Liver (tissue), 9 donors: Measurements from ENCODE around the gene PARL. TPM values are rescaled to one million over a fixed set of nuclear protein-coding genes. Genes with fewer than 3 reads are reported as not detected.

Source experiments
- DNase-seq: peaks from one replicate; pipeline ENCODE4 v3.0.0-alpha.2; 2017; ENCODE audit warnings: low spot score
- H3K27ac ChIP-seq, 2 donors: one replicate each; pipeline ENCODE4 v1.7.0; 2013; ENCODE audit warnings: inconsistent platforms in 2 of 2, low read length in 2 of 2, control low read depth in 1 of 2, low read depth in 1 of 2, mild to moderate bottlenecking in 1 of 2
- H3K27me3 ChIP-seq, 4 donors: one replicate each; pipeline versions ENCODE4 v1.6.1 to v1.7.0; 2013; ENCODE audit warnings: low read length in 3 of 4, inconsistent platforms in 1 of 4, mild to moderate bottlenecking in 1 of 4, moderate library complexity in 1 of 4; ENCODE audit not compliant: control insufficient read depth in 4 of 4, insufficient read depth in 4 of 4
- H3K36me3 ChIP-seq, 4 donors: one replicate each; pipeline versions ENCODE4 v1.6.1 to v1.7.0; 2013; ENCODE audit warnings: low read length in 3 of 4, mild to moderate bottlenecking in 3 of 4, low read depth in 1 of 4, moderate library complexity in 1 of 4; ENCODE audit not compliant: control insufficient read depth in 4 of 4, insufficient read depth in 3 of 4
- H3K4me1 ChIP-seq, 4 donors: one replicate each; pipeline versions ENCODE4 v1.6.1 to v1.7.0; 2013; ENCODE audit warnings: low read length in 3 of 4, mild to moderate bottlenecking in 3 of 4, moderate library complexity in 1 of 4; ENCODE audit not compliant: control insufficient read depth in 4 of 4, insufficient read depth in 4 of 4
- H3K4me3 ChIP-seq, 3 donors: one replicate each; pipeline versions ENCODE4 v1.6.1 to v1.7.0; 2013; ENCODE audit warnings: low read length in 3 of 3, control low read depth in 1 of 3, low read depth in 1 of 3, mild to moderate bottlenecking in 1 of 3
- H3K9ac ChIP-seq, 2 donors: one replicate each; pipeline ENCODE4 v1.7.0; 2013; ENCODE audit warnings: low read length in 2 of 2, mild to moderate bottlenecking in 2 of 2, moderate library complexity in 2 of 2, control low read depth in 1 of 2, low read depth in 1 of 2
- H3K9me3 ChIP-seq, 4 donors: one replicate each; pipeline versions ENCODE4 v1.6.1 to v1.7.0; 2013; ENCODE audit warnings: low read length in 3 of 4; ENCODE audit not compliant: control insufficient read depth in 4 of 4
- EGR1 ChIP-seq, 2 donors: IDR thresholded peaks; 2 replicates each; pipeline ENCODE4 v1.6.1; 2016 to 2018; ENCODE audit warnings: antibody characterized with exemption in 2 of 2, low read depth in 2 of 2
- FOXA1 ChIP-seq: IDR thresholded peaks from 2 replicates; pipeline ENCODE4 v1.6.1; 2016; ENCODE audit warnings: antibody characterized with exemption
- FOXA2 ChIP-seq: IDR thresholded peaks from 2 replicates; pipeline ENCODE4 v1.6.1; 2016; ENCODE audit warnings: antibody characterized with exemption
- GABPA ChIP-seq, 2 donors: IDR thresholded peaks in 1 of 2; conservative IDR thresholded peaks in 1 of 2; 2 replicates each; pipeline ENCODE4 v1.6.1; 2016; ENCODE audit warnings: antibody characterized with exemption in 2 of 2, mild to moderate bottlenecking in 1 of 2, moderate library complexity in 1 of 2
- HNF4A ChIP-seq, 2 donors: conservative IDR thresholded peaks; 2 replicates each; pipeline ENCODE4 v1.6.1; 2016; ENCODE audit warnings: antibody characterized with exemption in 2 of 2, mild to moderate bottlenecking in 2 of 2
- HNF4G ChIP-seq: IDR thresholded peaks from 2 replicates; pipeline ENCODE4 v1.6.1; 2016; ENCODE audit warnings: antibody characterized with exemption
- JUND ChIP-seq, 2 donors: IDR thresholded peaks; 2 replicates each; pipeline ENCODE4 v1.6.1; 2016; ENCODE audit warnings: antibody characterized with exemption in 2 of 2
- NR2F2 ChIP-seq: IDR thresholded peaks from 2 replicates; pipeline ENCODE4 v1.6.1; 2016; ENCODE audit warnings: antibody characterized with exemption
- RAD21 ChIP-seq, 2 donors: IDR thresholded peaks; 2 replicates each; pipeline ENCODE4 v1.6.1; 2016; ENCODE audit warnings: antibody characterized with exemption in 2 of 2, mild to moderate bottlenecking in 2 of 2
- RXRA ChIP-seq, 2 donors: IDR thresholded peaks; 2 replicates each; pipeline ENCODE4 v1.6.1; 2017 to 2018; ENCODE audit warnings: antibody characterized with exemption in 2 of 2, mild to moderate bottlenecking in 1 of 2
- SP1 ChIP-seq: IDR thresholded peaks from 2 replicates; pipeline ENCODE4 v1.6.1; 2018; ENCODE audit warnings: antibody characterized with exemption, mild to moderate bottlenecking
- TAF1 ChIP-seq: conservative IDR thresholded peaks from 2 replicates; pipeline ENCODE4 v1.6.1; 2016; ENCODE audit warnings: antibody characterized with exemption, mild to moderate bottlenecking
- YY1 ChIP-seq: IDR thresholded peaks from 2 replicates; pipeline ENCODE4 v1.6.1; 2016; ENCODE audit warnings: antibody characterized with exemption, mild to moderate bottlenecking
- WGBS: extraction: QIAGEN DNeasy Blood & Tissue Kit; methylation state at CpG from one replicate; pipeline ENCODE4 v1.1.7; 2013; 5-methylcytosine and 5-hydroxymethylcytosine counted together
- polyA plus RNA-seq, 2 donors: library from polyadenylated mRNA; stranded (reverse) in 1 of 2; unstranded in 1 of 2; fragments of 200-250 nt in 1 of 2; fragments of >200 nt in 1 of 2; fragmentation: Nextera tagmentation in 1 of 2; extraction: Ambion mirVana in 1 of 2; gene quantifications; one replicate each; pipeline versions ENCODE4 v1.2.1 to v1.2.3, GENCODE V29; 2013 to 2015
- total RNA-seq, 2 donors: library from RNA; depleted of rRNA; stranded (reverse); fragments of >200 nt; gene quantifications; one replicate each; pipeline ENCODE4 v1.2.3, GENCODE V29; 2014
- TF ChIP-seq, protein P1 (sequence below): IDR thresholded peaks from 2 replicates; pipeline ENCODE4 v1.6.1; 2016; ENCODE audit warnings: antibody characterized with exemption, mild to moderate bottlenecking
- TF ChIP-seq, protein P2 (sequence below): fragments of 150-350 bp; IDR thresholded peaks from 2 replicates; pipeline ENCODE4 v1.5.1; 2017; ENCODE audit warnings: improper control_type of control experiment, low read depth, low read length; ENCODE audit not compliant: missing input control
- TF ChIP-seq, protein P3 (sequence below): IDR thresholded peaks from 2 replicates; pipeline ENCODE4 v1.6.1; 2016; ENCODE audit warnings: antibody characterized with exemption
- TF ChIP-seq, protein P4 (sequence below): IDR thresholded peaks from 2 replicates; pipeline ENCODE4 v1.6.1; 2016; ENCODE audit warnings: antibody characterized with exemption
- TF ChIP-seq, protein P5 (sequence below): IDR thresholded peaks from 2 replicates; pipeline ENCODE4 v1.6.1; 2016; ENCODE audit warnings: antibody characterized with exemption
- donor health status: healthy.
- donor health status: healthy.
- donor health status: healthy.
- donor health status: healthy.
- donor health status: healthy.

The PARL gene
- total and polyA plus RNA-seq, 4 donors, result 16.1 to 32.7 (median 22.1) TPM

DNA sequence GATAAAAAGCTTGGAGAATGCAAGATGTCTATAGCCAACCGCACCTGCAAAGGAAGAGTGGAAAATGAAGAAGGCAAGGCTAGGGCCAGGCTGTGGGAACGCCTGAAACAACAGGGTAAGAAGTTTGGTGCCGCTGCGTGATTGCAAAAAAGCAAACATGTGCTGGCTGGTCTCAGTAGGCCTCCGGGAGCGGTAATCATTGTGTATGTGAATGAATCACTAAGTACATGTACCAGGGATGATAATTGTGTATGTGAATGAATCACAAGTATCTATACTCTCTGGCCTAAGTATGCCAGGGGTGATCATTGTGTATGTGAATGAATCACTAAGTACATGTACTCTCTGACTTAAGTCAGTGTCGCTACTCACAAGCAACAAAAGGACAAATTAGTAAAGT, 40.3 kb upstream of the PARL start:
- Histone ChIP-seq H3K4me1 (peaks cover 0 to 9% (median 7%) of the 10 kb centered on the region in 4 donors), H3K27me3 (no peaks in the 10 kb centered on the region), H3K27ac (no peak overlapping the region), H3K36me3 (peaks cover 0 to 9% (median 4%) of the 10 kb centered on the region in 4 donors), H3K4me3 (no peak overlapping the region), H3K9me3 (no peaks in the 10 kb centered on the region), H3K9ac (no peak overlapping the region)
- WGBS, result 97% methylated on average over 7 of the region's 7 CpGs
- DNase-seq, result no peak
- TF ChIP-seq FOXA1 (no peak), RAD21 (IDR thresholded peaks at IDR 0.05) (no peak), NR2F2 (no peak)
- TF ChIP-seq, protein P1, sequence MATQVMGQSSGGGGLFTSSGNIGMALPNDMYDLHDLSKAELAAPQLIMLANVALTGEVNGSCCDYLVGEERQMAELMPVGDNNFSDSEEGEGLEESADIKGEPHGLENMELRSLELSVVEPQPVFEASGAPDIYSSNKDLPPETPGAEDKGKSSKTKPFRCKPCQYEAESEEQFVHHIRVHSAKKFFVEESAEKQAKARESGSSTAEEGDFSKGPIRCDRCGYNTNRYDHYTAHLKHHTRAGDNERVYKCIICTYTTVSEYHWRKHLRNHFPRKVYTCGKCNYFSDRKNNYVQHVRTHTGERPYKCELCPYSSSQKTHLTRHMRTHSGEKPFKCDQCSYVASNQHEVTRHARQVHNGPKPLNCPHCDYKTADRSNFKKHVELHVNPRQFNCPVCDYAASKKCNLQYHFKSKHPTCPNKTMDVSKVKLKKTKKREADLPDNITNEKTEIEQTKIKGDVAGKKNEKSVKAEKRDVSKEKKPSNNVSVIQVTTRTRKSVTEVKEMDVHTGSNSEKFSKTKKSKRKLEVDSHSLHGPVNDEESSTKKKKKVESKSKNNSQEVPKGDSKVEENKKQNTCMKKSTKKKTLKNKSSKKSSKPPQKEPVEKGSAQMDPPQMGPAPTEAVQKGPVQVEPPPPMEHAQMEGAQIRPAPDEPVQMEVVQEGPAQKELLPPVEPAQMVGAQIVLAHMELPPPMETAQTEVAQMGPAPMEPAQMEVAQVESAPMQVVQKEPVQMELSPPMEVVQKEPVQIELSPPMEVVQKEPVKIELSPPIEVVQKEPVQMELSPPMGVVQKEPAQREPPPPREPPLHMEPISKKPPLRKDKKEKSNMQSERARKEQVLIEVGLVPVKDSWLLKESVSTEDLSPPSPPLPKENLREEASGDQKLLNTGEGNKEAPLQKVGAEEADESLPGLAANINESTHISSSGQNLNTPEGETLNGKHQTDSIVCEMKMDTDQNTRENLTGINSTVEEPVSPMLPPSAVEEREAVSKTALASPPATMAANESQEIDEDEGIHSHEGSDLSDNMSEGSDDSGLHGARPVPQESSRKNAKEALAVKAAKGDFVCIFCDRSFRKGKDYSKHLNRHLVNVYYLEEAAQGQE, result no peak

DNA sequence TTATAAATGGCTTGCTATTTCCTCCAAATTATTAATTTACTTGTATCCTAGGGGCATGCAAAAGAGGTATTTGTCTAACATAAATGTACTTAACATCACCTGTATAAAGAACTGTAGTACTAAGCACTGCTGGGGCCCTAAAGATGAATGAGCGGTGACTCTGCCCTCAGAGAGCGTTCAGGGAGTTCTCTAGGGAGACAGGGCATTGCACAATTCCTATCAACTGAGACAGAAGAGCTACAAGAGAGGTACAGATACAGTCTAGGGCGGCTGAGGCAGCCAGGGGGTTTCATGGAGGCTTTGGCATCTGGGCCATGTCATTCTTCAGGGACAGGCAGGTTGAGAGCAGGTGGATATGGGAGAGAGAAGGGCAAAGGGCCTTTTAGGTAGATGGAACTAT, 39.9 kb upstream of the PARL start:
- WGBS, result 96% methylated on average over 3 of the region's 3 CpGs
- no peak overlapping the region for H3K4me3 ChIP-seq
- H3K27me3 ChIP-seq, result no peaks in the 10 kb centered on the region
- H3K9ac ChIP-seq, result no peak overlapping the region
- H3K4me1 ChIP-seq, result peaks cover 0 to 9% (median 7%) of the 10 kb centered on the region in 4 donors
- DNase-seq, result no peak
- H3K9me3 ChIP-seq, result no peaks in the 10 kb centered on the region
- TF ChIP-seq, protein P1, result no peak
- TF ChIP-seq RAD21 (IDR thresholded peaks at IDR 0.05) (no peak), HNF4G (no peak), EGR1 (IDR thresholded peaks at IDR 0.05; ENCODE audit: low read depth in 2 of 2) (no peak), YY1 (no peak), SP1 (no peak), NR2F2 (no peak), FOXA1 (no peak), RXRA (IDR thresholded peaks at IDR 0.05) (no peak), JUND (IDR thresholded peaks at IDR 0.05) (no peak), FOXA2 (no peak), GABPA (IDR thresholded peaks at IDR 0.05 in 1 of 2, conservative IDR thresholded peaks at IDR 0.05 in 1 of 2) (no peak), HNF4A (conservative IDR thresholded peaks at IDR 0.05) (no peak), TAF1 (no peak)
- TF ChIP-seq, protein P2, sequence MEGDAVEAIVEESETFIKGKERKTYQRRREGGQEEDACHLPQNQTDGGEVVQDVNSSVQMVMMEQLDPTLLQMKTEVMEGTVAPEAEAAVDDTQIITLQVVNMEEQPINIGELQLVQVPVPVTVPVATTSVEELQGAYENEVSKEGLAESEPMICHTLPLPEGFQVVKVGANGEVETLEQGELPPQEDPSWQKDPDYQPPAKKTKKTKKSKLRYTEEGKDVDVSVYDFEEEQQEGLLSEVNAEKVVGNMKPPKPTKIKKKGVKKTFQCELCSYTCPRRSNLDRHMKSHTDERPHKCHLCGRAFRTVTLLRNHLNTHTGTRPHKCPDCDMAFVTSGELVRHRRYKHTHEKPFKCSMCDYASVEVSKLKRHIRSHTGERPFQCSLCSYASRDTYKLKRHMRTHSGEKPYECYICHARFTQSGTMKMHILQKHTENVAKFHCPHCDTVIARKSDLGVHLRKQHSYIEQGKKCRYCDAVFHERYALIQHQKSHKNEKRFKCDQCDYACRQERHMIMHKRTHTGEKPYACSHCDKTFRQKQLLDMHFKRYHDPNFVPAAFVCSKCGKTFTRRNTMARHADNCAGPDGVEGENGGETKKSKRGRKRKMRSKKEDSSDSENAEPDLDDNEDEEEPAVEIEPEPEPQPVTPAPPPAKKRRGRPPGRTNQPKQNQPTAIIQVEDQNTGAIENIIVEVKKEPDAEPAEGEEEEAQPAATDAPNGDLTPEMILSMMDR, result no peak
- TF ChIP-seq, protein P3, sequence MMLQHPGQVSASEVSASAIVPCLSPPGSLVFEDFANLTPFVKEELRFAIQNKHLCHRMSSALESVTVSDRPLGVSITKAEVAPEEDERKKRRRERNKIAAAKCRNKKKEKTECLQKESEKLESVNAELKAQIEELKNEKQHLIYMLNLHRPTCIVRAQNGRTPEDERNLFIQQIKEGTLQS, result no peak
- TF ChIP-seq, protein P4, sequence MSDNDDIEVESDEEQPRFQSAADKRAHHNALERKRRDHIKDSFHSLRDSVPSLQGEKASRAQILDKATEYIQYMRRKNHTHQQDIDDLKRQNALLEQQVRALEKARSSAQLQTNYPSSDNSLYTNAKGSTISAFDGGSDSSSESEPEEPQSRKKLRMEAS, result no peak
- TF ChIP-seq, protein P5, sequence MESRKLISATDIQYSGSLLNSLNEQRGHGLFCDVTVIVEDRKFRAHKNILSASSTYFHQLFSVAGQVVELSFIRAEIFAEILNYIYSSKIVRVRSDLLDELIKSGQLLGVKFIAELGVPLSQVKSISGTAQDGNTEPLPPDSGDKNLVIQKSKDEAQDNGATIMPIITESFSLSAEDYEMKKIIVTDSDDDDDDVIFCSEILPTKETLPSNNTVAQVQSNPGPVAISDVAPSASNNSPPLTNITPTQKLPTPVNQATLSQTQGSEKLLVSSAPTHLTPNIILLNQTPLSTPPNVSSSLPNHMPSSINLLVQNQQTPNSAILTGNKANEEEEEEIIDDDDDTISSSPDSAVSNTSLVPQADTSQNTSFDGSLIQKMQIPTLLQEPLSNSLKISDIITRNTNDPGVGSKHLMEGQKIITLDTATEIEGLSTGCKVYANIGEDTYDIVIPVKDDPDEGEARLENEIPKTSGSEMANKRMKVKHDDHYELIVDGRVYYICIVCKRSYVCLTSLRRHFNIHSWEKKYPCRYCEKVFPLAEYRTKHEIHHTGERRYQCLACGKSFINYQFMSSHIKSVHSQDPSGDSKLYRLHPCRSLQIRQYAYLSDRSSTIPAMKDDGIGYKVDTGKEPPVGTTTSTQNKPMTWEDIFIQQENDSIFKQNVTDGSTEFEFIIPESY, result no peak
- H3K36me3 ChIP-seq, result peaks cover 0 to 9% (median 4%) of the 10 kb centered on the region in 4 donors
- H3K27ac ChIP-seq, result no peak overlapping the region
